ENCODE measurements around the gene FXYD6. TPM values are rescaled to one million over a fixed set of nuclear protein-coding genes. Genes with fewer than 3 reads are reported as not detected.
A peak's percentile ranks its signal among the peaks of the same experiment; 100 is the strongest.

Gene FXYD6
- total and polyA plus RNA-seq, 9 of the 15 experiments (the other 6 are each of a cell fraction or from before 2014, with no cell fraction given): 0.07 to 0.35 TPM; not detected in 7

DNA sequence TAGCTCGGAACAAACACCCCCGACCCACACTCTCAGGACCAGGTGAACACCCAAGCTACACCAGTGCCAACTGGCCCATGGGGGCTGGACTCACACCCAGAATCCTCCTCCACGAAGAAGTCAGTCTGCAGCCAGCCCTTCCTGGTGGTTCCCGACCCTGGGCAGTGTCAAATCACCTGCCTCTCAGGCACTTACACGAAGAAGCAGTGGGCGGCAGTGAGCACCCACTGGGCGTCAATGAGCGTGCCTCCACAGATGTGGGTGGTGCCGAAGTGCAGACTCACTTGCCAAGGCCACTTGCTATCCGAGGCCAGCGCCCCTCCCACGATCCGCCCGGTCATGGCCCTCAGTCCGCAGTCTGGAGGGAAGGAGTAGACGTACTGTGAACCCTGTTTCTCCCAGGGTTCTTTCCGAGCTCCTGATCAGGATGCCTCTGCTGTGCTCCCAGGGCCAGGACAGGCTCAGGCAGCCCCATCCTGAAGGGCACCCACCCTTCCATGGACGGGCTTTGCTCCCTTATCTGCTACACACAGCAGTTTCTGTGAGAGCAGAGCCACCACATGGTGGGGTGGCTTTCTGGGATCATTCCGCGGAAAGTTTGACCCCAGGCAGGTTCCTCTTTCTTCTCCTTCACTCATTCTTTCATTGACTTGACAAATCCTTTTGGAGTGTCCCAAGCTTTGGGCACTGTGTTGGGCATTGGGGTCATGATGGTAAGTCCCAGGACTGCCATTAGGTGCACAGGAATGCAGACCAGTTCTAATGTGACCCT lies 33.3 kb upstream of the FXYD6 start (continued):
- TF ChIP-seq THAP7 (CRISPR knock-in tag; IDR thresholded peaks at IDR 0.05): no peak
- TF ChIP-seq OTX1 (CRISPR knock-in tag; IDR thresholded peaks at IDR 0.05): no peak
- no peak for TF ChIP-seq FOXJ3 (CRISPR knock-in tag; IDR thresholded peaks at IDR 0.05)
- no peak for TF ChIP-seq BRD9 (IDR thresholded peaks at IDR 0.05; ENCODE audit: low read depth, partially characterized antibody)
- TF ChIP-seq CAMTA2 (CRISPR knock-in tag; conservative IDR thresholded peaks at IDR 0.05): no peak
- TF ChIP-seq, protein P1, sequence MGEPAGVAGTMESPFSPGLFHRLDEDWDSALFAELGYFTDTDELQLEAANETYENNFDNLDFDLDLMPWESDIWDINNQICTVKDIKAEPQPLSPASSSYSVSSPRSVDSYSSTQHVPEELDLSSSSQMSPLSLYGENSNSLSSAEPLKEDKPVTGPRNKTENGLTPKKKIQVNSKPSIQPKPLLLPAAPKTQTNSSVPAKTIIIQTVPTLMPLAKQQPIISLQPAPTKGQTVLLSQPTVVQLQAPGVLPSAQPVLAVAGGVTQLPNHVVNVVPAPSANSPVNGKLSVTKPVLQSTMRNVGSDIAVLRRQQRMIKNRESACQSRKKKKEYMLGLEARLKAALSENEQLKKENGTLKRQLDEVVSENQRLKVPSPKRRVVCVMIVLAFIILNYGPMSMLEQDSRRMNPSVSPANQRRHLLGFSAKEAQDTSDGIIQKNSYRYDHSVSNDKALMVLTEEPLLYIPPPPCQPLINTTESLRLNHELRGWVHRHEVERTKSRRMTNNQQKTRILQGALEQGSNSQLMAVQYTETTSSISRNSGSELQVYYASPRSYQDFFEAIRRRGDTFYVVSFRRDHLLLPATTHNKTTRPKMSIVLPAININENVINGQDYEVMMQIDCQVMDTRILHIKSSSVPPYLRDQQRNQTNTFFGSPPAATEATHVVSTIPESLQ (CRISPR knock-in tag; IDR thresholded peaks at IDR 0.05): 0 out of 2 replicates have a peak, but pooled peaks have one; percentile 39
- TF ChIP-seq SMAD3 (CRISPR knock-in tag; conservative IDR thresholded peaks at IDR 0.05): no peak
- no peak for TF ChIP-seq SP2 (IDR thresholded peaks at IDR 0.05; ENCODE audit: extremely low read depth, low read depth, low read length, poor library complexity, severe bottlenecking)
- TF ChIP-seq SLC30A9 (CRISPR knock-in tag; IDR thresholded peaks at IDR 0.05): no peak
- TF ChIP-seq TCFL5 (CRISPR knock-in tag; conservative IDR thresholded peaks at IDR 0.05): no peak
- TF ChIP-seq NCOA4 (IDR thresholded peaks at IDR 0.05; ENCODE audit: partially characterized antibody): no peak
- no peak for TF ChIP-seq KLF16 (IDR thresholded peaks at IDR 0.05)
- TF ChIP-seq ZNF224 (CRISPR knock-in tag; IDR thresholded peaks at IDR 0.05): no peak
- peak; percentile 42 for TF ChIP-seq RBFOX2 (IDR thresholded peaks at IDR 0.05; ENCODE audit: low read depth, low read length)
- TF ChIP-seq, protein P2, sequence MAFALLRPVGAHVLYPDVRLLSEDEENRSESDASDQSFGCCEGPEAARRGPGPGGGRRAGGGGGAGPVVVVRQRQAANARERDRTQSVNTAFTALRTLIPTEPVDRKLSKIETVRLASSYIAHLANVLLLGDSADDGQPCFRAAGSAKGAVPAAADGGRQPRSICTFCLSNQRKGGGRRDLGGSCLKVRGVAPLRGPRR (CRISPR knock-in tag; IDR thresholded peaks at IDR 0.05): no peak
- TF ChIP-seq BCLAF1 (IDR thresholded peaks at IDR 0.05; ENCODE audit: borderline replicate concordance in 1 of 2, control insufficient read depth in 1 of 2, low read depth in 2 of 2, low read length in 1 of 2): no peak
- TF ChIP-seq, protein P3, sequence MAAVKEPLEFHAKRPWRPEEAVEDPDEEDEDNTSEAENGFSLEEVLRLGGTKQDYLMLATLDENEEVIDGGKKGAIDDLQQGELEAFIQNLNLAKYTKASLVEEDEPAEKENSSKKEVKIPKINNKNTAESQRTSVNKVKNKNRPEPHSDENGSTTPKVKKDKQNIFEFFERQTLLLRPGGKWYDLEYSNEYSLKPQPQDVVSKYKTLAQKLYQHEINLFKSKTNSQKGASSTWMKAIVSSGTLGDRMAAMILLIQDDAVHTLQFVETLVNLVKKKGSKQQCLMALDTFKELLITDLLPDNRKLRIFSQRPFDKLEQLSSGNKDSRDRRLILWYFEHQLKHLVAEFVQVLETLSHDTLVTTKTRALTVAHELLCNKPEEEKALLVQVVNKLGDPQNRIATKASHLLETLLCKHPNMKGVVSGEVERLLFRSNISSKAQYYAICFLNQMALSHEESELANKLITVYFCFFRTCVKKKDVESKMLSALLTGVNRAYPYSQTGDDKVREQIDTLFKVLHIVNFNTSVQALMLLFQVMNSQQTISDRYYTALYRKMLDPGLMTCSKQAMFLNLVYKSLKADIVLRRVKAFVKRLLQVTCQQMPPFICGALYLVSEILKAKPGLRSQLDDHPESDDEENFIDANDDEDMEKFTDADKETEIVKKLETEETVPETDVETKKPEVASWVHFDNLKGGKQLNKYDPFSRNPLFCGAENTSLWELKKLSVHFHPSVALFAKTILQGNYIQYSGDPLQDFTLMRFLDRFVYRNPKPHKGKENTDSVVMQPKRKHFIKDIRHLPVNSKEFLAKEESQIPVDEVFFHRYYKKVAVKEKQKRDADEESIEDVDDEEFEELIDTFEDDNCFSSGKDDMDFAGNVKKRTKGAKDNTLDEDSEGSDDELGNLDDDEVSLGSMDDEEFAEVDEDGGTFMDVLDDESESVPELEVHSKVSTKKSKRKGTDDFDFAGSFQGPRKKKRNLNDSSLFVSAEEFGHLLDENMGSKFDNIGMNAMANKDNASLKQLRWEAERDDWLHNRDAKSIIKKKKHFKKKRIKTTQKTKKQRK (IDR thresholded peaks at IDR 0.05; ENCODE audit: borderline replicate concordance, low read depth, low read length): no peak
- TF ChIP-seq HNRNPK (IDR thresholded peaks at IDR 0.05; ENCODE audit: low read depth, low read length, poor library complexity, severe bottlenecking): no peak

All from K562 (cell line).